PC-3 (cell line): ENCODE results near the gene C12orf75. TPM values are rescaled to one million over a fixed set of nuclear protein-coding genes. Genes with fewer than 3 reads are reported as not detected.

Experiments used
- ATAC-seq: fragments of 200-7000 bp; cut with Tn5 transposase; 2 replicates; pipeline ENCODE4 v1.9.1; 2020; ENCODE audit warnings: mild to moderate bottlenecking, moderate library complexity
- BruUV-seq: library from RNA; stranded (reverse); fragments of 400-500 nt; replicated peaks from 2 replicates; lab custom pipeline; 2021; lab: Mats Ljungman, UMichigan
- CTCF ChIA-PET: fragments of 300-600 bp; sonication (Branson Sonifier 250); formaldehyde crosslinking; loops from one replicate; lab custom pipeline; 2022; ENCODE audit warnings: antibody characterized with exemption; lab: Charles Lee
- POLR2A ChIA-PET: fragments of 300-600 bp; sonication (Branson Sonifier 250); formaldehyde crosslinking; loops from one replicate; lab custom pipeline; 2022; ENCODE audit warnings: antibody characterized with exemption; ENCODE audit not compliant: unreplicated experiment; lab: Charles Lee
- DNase-seq: peaks from one replicate; pipeline ENCODE4 v3.0.0-alpha.2; 2015
- H2AFZ ChIP-seq: fragments of 300-600 bp; sonication (generic); 2 replicates; pipeline ENCODE4 v1.6.0; 2016; ENCODE audit warnings: antibody characterized with exemption, low read length
- H3F3A ChIP-seq: fragments of 300-600 bp; sonication (generic); one replicate; pipeline ENCODE4 v1.6.0; 2017; ENCODE audit warnings: antibody characterized with exemption, low read length, control low read depth, mild to moderate bottlenecking; ENCODE audit not compliant: unreplicated experiment
- H3K27ac ChIP-seq: fragments of 300-600 bp; sonication (generic); 2 replicates; pipeline ENCODE4 v1.5.1; 2016; ENCODE audit warnings: mild to moderate bottlenecking, low read length
- H3K27me3 ChIP-seq: fragments of 300-600 bp; sonication (generic); 2 replicates; pipeline ENCODE4 v1.6.1; 2016; ENCODE audit warnings: low read length, mixed read lengths
- H3K36me3 ChIP-seq: fragments of 300-600 bp; sonication (generic); 2 replicates; pipeline ENCODE4 v1.6.1; 2016; ENCODE audit warnings: low read depth, mixed run types, low read length, mixed read lengths
- H3K4me1 ChIP-seq: fragments of 300-600 bp; sonication (generic); 2 replicates; pipeline ENCODE4 v1.5.1; 2016; ENCODE audit warnings: low read length; ENCODE audit not compliant: insufficient read depth
- H3K4me2 ChIP-seq: fragments of 300-600 bp; sonication (generic); 2 replicates; pipeline ENCODE4 v1.6.0; 2016; ENCODE audit warnings: low read length
- H3K4me3 ChIP-seq: fragments of 300-600 bp; sonication (generic); 2 replicates; pipeline ENCODE4 v1.5.1; 2016; ENCODE audit warnings: mild to moderate bottlenecking, low read length, mixed read lengths
- H3K79me2 ChIP-seq: fragments of 300-600 bp; sonication (generic); 2 replicates; pipeline ENCODE4 v1.6.1; 2017; ENCODE audit warnings: low read length, mixed read lengths
- H3K9ac ChIP-seq: fragments of 300-600 bp; sonication (generic); 2 replicates; pipeline ENCODE4 v1.6.0; 2016; ENCODE audit warnings: mild to moderate bottlenecking, low read length
- H3K9me2 ChIP-seq: fragments of 300-600 bp; sonication (generic); replicated peaks from 2 replicates; pipeline ENCODE4 v1.6.1; 2016; ENCODE audit warnings: mixed run types, low read length, mixed read lengths
- H3K9me3 ChIP-seq: fragments of 300-600 bp; sonication (generic); 2 replicates; pipeline ENCODE4 v1.6.1; 2016; ENCODE audit warnings: low read length, mixed read lengths
- H4K20me1 ChIP-seq: fragments of 300-600 bp; sonication (generic); 2 replicates; pipeline ENCODE4 v1.6.1; 2016; ENCODE audit warnings: low read length, mixed read lengths
- EZH2 ChIP-seq: fragments of 300-600 bp; sonication (generic); IDR thresholded peaks from one replicate; pipeline ENCODE4 v1.6.1; 2017; ENCODE audit warnings: antibody characterized with exemption, mild to moderate bottlenecking, low read length; ENCODE audit not compliant: unreplicated experiment
- EZH2phosphoT487 ChIP-seq: fragments of 300-600 bp; sonication (generic); IDR thresholded peaks from 2 replicates; pipeline ENCODE4 v1.6.1; 2018; ENCODE audit warnings: mild to moderate bottlenecking, antibody characterized with exemption, low read length, borderline replicate concordance
- intact Hi-C: fragments of 100-400 bp; cut with micrococcal nuclease; formaldehyde crosslinking; loops from 2 replicates; pipeline ENCODE4 v1.9.0; 2023
- total RNA-seq: library from RNA; depleted of rRNA; stranded (reverse); fragments of >200 nt; gene quantifications from 2 replicates; pipeline ENCODE4 v1.2.3, GENCODE V29; 2014
- TF ChIP-seq, protein P1 (sequence below): fragments of 300-600 bp; sonication (generic); conservative IDR thresholded peaks from 2 replicates; pipeline ENCODE4 v1.5.1; 2017; ENCODE audit warnings: antibody characterized with exemption, low read depth, mild to moderate bottlenecking, low read length

The C12orf75 gene
- total RNA-seq, 1 experiment from 2014 or later, result 144 TPM

DNA sequence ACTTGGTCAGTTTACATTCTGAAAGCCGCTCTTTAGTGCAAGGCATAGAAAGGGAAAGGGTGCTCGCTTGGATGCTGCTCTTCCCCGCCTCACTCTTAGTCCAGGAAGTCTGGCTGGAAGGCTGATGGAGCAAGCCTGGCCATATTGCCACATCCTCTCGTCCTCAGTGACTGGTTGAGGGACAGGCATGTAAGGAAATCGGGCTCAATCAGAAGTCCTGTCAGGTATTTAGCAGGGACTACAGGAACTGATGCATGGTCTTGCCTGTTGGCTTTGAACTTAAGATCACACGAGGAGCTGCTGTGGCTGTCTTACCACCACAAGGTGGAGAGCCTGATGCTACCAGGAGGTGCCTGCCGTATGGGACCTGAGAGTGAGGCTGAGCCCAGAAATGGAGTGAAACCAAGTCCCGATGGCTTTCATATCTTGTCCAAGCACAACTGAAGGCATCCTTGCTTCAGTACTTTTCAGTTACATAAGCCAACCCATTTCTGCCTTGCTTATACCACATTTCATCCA is 10.7 kb upstream of the C12orf75 start:
- H4K20me1 ChIP-seq, result no peaks in the 10 kb centered on the region
- H2AFZ ChIP-seq, result no peak overlapping the region
- CTCF ChIA-PET, result interaction anchor here (0.6 to 0.7 kb wide), 2 partner anchors 42 to 49 kb away, joined by 3 read pairs; no protein-coding TSS in a partner anchor
- H3K36me3 ChIP-seq, result no peaks in the 10 kb centered on the region
- no peak for TF ChIP-seq EZH2phosphoT487
- TF ChIP-seq, protein P1, sequence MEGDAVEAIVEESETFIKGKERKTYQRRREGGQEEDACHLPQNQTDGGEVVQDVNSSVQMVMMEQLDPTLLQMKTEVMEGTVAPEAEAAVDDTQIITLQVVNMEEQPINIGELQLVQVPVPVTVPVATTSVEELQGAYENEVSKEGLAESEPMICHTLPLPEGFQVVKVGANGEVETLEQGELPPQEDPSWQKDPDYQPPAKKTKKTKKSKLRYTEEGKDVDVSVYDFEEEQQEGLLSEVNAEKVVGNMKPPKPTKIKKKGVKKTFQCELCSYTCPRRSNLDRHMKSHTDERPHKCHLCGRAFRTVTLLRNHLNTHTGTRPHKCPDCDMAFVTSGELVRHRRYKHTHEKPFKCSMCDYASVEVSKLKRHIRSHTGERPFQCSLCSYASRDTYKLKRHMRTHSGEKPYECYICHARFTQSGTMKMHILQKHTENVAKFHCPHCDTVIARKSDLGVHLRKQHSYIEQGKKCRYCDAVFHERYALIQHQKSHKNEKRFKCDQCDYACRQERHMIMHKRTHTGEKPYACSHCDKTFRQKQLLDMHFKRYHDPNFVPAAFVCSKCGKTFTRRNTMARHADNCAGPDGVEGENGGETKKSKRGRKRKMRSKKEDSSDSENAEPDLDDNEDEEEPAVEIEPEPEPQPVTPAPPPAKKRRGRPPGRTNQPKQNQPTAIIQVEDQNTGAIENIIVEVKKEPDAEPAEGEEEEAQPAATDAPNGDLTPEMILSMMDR, result 0 out of 2 replicates have a peak, but pooled peaks have one; percentile 10
- no peaks in the 10 kb centered on the region for H3K27me3 ChIP-seq
- no peak overlapping the region for H3K4me2 ChIP-seq
- POLR2A ChIA-PET, result no interaction called here
- H3K79me2 ChIP-seq, result no peaks in the 10 kb centered on the region
- no peak overlapping the region for H3K27ac ChIP-seq
- no TSS peak for BruUV-seq
- H3K9me2 ChIP-seq, result no peaks in the 10 kb centered on the region
- ATAC-seq, result peak; percentile 51; the same call in 1 of the 2 replicates
- H3K4me3 ChIP-seq, result no peak overlapping the region
- no peak for DNase-seq
- H3F3A ChIP-seq, result no peaks in the 10 kb centered on the region
- H3K9ac ChIP-seq, result no peak overlapping the region
- intact Hi-C loops, result no loop called here
- no peaks in the 10 kb centered on the region for H3K9me3 ChIP-seq
- H3K4me1 ChIP-seq, result no peaks in the 10 kb centered on the region

DNA sequence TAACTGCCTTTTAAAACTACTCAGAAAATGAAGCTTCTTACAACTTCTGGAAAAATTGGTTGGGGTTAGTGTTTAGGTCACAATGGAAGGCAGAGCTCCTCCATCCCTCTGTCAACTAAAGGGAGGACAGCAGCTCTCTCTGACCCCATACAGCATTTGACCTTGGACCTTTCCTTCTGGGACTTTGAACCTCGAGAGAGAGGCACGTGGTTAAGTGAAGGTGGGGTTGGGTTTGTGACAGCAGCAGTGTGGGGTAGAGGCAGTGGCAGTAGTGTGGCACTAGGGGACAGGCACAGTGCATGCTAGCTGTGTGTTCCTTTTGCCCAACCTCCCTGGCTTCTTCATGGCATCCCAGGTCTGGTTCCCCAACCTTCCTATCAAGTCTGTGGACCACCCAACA is 9.4 kb upstream of the C12orf75 start:
- Histone ChIP-seq H3K27ac (no peak overlapping the region), H2AFZ (no peak overlapping the region), H3K79me2 (no peaks in the 10 kb centered on the region), H3K4me2 (no peak overlapping the region), H3K4me3 (no peak overlapping the region), H3K9me2 (no peaks in the 10 kb centered on the region), H3K9me3 (no peaks in the 10 kb centered on the region), H3F3A (no peaks in the 10 kb centered on the region), H3K4me1 (no peaks in the 10 kb centered on the region), H3K27me3 (no peaks in the 10 kb centered on the region), H3K36me3 (no peaks in the 10 kb centered on the region), H3K9ac (no peak overlapping the region), H4K20me1 (no peaks in the 10 kb centered on the region)
- intact Hi-C loops, result no loop called here
- POLR2A ChIA-PET, result no interaction called here
- TF ChIP-seq EZH2 (no peak), EZH2phosphoT487 (no peak)
- TF ChIP-seq, protein P1, result no peak
- ATAC-seq (no peak), DNase-seq (no peak)
- BruUV-seq, result no TSS peak
- CTCF ChIA-PET, result no interaction called here

- Histone ChIP-seq H3K27ac (no peak overlapping the region), H3F3A (no peaks in the 10 kb centered on the region), H3K4me2 (no peak overlapping the region), H3K36me3 (no peaks in the 10 kb centered on the region), H3K4me1 (peaks cover 5% of the 10 kb centered on the region), H3K9ac (no peak overlapping the region), H3K79me2 (no peaks in the 10 kb centered on the region), H3K9me3 (no peaks in the 10 kb centered on the region), H4K20me1 (no peaks in the 10 kb centered on the region), H3K27me3 (no peaks in the 10 kb centered on the region), H3K4me3 (no peak overlapping the region), H2AFZ (no peak overlapping the region), H3K9me2 (no peaks in the 10 kb centered on the region)
- ATAC-seq (no peak), DNase-seq (no peak)
- intact Hi-C loops, result no loop called here
- CTCF ChIA-PET, result no interaction called here
- BruUV-seq, result no TSS peak
- TF ChIP-seq EZH2phosphoT487, result no peak
- no peak for TF ChIP-seq EZH2
- TF ChIP-seq, protein P1, result no peak
- POLR2A ChIA-PET, result no interaction called here
These were observed 8.4 kb upstream of the C12orf75 start for GRCh38 chr12:105322070-105322469.
